SU-DHL-6 (cell line): ENCODE measurements around the gene SYT8.

Experiments used
- EZH2phosphoT487 ChIP-seq: fragments of 200-600 bp; sonication (generic), shearing (Covaris generic); conservative IDR thresholded peaks from 2 replicates; pipeline ENCODE4 v1.6.1; 2018; ENCODE audit warnings: mild to moderate bottlenecking, antibody characterized with exemption, low read length, moderate library complexity, mixed read lengths
- TF ChIP-seq, protein P1 (sequence below): fragments of 200-600 bp; sonication (generic); IDR thresholded peaks from one replicate; pipeline ENCODE4 v1.5.1; 2017; ENCODE audit warnings: antibody characterized with exemption, mild to moderate bottlenecking, low read length, moderate library complexity; ENCODE audit not compliant: insufficient read depth, poor library complexity, severe bottlenecking

DNA sequence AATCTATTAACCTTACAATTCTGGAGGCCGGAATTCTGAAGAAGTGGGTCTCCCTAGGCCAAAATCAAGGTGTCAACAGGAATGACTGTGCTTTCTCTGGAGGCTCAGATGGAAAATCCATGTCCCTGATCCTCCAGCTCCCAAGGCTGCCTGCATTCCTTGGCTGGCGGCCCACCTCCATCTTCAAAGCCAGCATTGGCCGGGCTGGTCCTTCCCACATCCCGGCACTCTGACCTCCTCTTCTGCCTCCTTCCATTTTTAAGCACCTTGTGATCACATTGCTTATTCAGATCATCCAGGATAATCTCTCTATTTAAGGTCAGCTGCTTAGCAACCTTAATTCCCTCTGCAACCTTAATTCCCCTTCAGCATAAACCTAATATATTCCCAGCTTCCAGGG lies 48.3 kb upstream of the SYT8 start:
- TF ChIP-seq, protein P1, sequence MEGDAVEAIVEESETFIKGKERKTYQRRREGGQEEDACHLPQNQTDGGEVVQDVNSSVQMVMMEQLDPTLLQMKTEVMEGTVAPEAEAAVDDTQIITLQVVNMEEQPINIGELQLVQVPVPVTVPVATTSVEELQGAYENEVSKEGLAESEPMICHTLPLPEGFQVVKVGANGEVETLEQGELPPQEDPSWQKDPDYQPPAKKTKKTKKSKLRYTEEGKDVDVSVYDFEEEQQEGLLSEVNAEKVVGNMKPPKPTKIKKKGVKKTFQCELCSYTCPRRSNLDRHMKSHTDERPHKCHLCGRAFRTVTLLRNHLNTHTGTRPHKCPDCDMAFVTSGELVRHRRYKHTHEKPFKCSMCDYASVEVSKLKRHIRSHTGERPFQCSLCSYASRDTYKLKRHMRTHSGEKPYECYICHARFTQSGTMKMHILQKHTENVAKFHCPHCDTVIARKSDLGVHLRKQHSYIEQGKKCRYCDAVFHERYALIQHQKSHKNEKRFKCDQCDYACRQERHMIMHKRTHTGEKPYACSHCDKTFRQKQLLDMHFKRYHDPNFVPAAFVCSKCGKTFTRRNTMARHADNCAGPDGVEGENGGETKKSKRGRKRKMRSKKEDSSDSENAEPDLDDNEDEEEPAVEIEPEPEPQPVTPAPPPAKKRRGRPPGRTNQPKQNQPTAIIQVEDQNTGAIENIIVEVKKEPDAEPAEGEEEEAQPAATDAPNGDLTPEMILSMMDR: no peak
- TF ChIP-seq EZH2phosphoT487: no peak
